Muscle of leg (tissue), 11 donors: Measurements from ENCODE around the gene SAMD8. TPM values are rescaled to one million over a fixed set of nuclear protein-coding genes. Genes with fewer than 3 reads are reported as not detected.
A peak's percentile ranks its signal among the peaks of the same experiment; 100 is the strongest.
"Not testable (repeated sequence)": the region's sequence is repeated elsewhere in the genome, so short reads cannot be mapped to it uniquely, and the experiment has no call there.

Source experiments
- DNase-seq: peaks from one replicate; pipeline ENCODE4 v3.0.0; 2013
- H3K27ac ChIP-seq: one replicate; pipeline ENCODE4 v1.5.1; 2013; ENCODE audit warnings: mild to moderate bottlenecking, low read length, control low read depth
- H3K27me3 ChIP-seq: one replicate; pipeline ENCODE4 v1.6.1; 2013; ENCODE audit warnings: low read length; ENCODE audit not compliant: control insufficient read depth, insufficient read depth
- H3K36me3 ChIP-seq: one replicate; pipeline ENCODE4 v1.6.1; 2013; ENCODE audit warnings: low read length; ENCODE audit not compliant: control insufficient read depth, insufficient read depth
- H3K4me1 ChIP-seq: one replicate; pipeline ENCODE4 v1.6.1; 2013; ENCODE audit warnings: low read length; ENCODE audit not compliant: control insufficient read depth, insufficient read depth
- H3K4me3 ChIP-seq: one replicate; pipeline ENCODE4 v1.5.1; 2013; ENCODE audit warnings: low read length, control low read depth
- H3K9me3 ChIP-seq: replicated peaks from 2 replicates; pipeline ENCODE4 v1.6.1; 2013; ENCODE audit warnings: low read depth, low read length; ENCODE audit not compliant: control insufficient read depth
- WGBS: methylation state at CpG from one replicate; pipeline ENCODE4 v1.1.5; 2013; ENCODE audit warnings: missing lambda C conversion rate; ENCODE audit not compliant: insufficient coverage; 5-methylcytosine and 5-hydroxymethylcytosine counted together
- polyA plus RNA-seq, 8 donors: library from polyadenylated mRNA; unstranded; fragments of 120-200 nt; gene quantifications; one replicate each; pipeline versions ENCODE4 v1.2.1 to v1.2.3, GENCODE V29; 2013; ENCODE audit warnings: inconsistent platforms in 1 of 8, low replicate concordance in 1 of 8; ENCODE audit not compliant: insufficient read length in 8 of 8, insufficient read depth in 1 of 8
- total RNA-seq: library from RNA; stranded (reverse); fragments of 120-200 nt; gene quantifications from one replicate; pipeline ENCODE4 v1.2.4, GENCODE V29; 2013

The SAMD8 gene
- total and polyA plus RNA-seq, 9 donors: 9.2 to 15.6 (median 11.3) TPM

DNA sequence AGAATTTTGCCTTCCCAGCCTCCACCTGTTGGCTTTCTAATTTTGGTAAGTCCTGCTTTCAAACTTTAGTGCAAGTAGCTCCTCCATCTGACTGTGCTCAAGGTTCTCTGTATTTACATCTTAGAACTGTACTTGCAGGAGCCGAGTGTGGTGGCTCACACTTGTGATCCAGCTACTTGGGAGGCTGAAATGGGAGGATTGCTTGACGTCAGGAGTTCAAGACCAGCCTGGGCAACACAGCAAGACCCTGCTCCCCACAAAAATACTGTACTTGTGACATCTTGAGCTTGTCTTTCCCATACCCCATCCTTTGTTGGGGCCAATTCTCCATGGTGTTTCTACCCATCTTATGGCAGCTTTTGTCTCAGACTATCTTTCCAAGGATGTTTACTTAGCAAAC is 94.5 kb downstream of the SAMD8 start:
- no CpG with 5 or more reads among the region's 2 CpGs for WGBS
- H3K4me3 ChIP-seq: no peak overlapping the region

DNA sequence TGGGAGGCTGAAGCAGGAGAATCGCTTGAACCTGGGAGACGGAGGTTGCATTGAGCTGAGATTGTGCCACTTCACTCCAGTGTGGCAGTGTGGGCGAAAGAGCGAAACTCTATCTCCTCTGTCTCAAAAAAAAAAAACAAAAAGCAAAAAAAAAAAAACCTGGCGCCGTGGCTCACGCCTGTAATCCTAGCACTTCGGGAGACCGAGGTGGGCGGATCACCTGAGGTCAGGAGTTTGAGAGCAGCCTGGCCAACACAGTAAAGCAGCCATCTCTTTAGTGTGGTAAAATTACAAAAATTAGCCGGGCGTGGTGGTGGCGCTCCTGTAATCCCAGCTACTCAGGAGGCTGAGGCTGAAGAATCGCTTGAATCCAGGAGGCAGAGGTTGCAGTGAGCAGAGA is 95.2 kb downstream of the SAMD8 start:
- WGBS: 67% methylated on average over 1 of the region's 14 CpGs
- H3K9me3 ChIP-seq, DNase-seq, H3K27me3 ChIP-seq, H3K4me3 ChIP-seq, H3K27ac ChIP-seq, H3K36me3 ChIP-seq: not testable (repeated sequence)
- H3K4me1 ChIP-seq: peaks cover 20% of the 10 kb centered on the region

More for the DNA sequence above, 94.5 kb downstream of the SAMD8 start:
- Histone ChIP-seq H3K27me3 (no peaks in the 10 kb centered on the region), H3K27ac (no peak overlapping the region), H3K9me3 (no peaks in the 10 kb centered on the region), H3K4me1 (peaks cover 19% of the 10 kb centered on the region), H3K36me3 (peaks cover 2% of the 10 kb centered on the region)
- DNase-seq: no peak

- Histone ChIP-seq H3K4me1 (peaks cover 21% of the 10 kb centered on the region), H3K27ac (no peak overlapping the region), H3K27me3 (no peaks in the 10 kb centered on the region), H3K36me3 (peaks cover 4% of the 10 kb centered on the region), H3K9me3 (no peaks in the 10 kb centered on the region), H3K4me3 (no peak overlapping the region)
- DNase-seq: no peak
- WGBS: 37% methylated on average over 7 of the region's 13 CpGs
Measured at GRCh38 chr10:75207079-75207856, 95.8 kb downstream of the SAMD8 start.

GRCh38 chr10:75207857-75208144 is 96.3 kb downstream of the SAMD8 start:
- DNase-seq: no peak
- no CpG with 5 or more reads among the region's 1 CpG for WGBS
- H3K9me3 ChIP-seq: no peaks in the 10 kb centered on the region
- peak overlapping the region; percentile 67 for H3K27ac ChIP-seq
- H3K4me3 ChIP-seq: no peak overlapping the region
- peaks cover 20% of the 10 kb centered on the region for H3K4me1 ChIP-seq
- H3K27me3 ChIP-seq: no peaks in the 10 kb centered on the region
- H3K36me3 ChIP-seq: peaks cover 8% of the 10 kb centered on the region

DNA sequence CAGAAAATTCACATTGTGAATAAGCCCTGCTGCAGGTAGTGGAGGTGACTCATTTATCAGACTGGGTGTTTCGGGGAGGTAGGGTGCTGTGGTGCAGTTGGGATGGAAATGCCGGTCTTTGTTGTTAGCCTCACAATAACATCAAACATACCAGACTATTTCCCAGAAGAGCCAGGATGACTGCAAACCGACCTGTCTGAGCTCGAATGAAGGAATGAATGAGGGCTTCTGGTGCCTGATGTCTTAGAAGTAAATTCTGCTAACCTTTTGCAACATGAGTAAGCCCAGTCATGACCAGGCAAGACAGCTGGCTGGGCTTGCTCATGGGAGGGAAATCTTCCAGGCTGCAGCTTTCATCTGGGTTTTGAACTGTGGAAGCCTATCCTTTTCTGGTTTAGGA is 96.7 kb downstream of the SAMD8 start:
- H3K27me3 ChIP-seq: no peaks in the 10 kb centered on the region
- no peak overlapping the region for H3K4me3 ChIP-seq
- peaks cover 17% of the 10 kb centered on the region for H3K4me1 ChIP-seq
- DNase-seq: peak; percentile 65
- no CpG with 5 or more reads among the region's 4 CpGs for WGBS
- peak overlapping the region; percentile 67 for H3K27ac ChIP-seq
- H3K36me3 ChIP-seq: peaks cover 10% of the 10 kb centered on the region
- H3K9me3 ChIP-seq: no peaks in the 10 kb centered on the region

GRCh38 chr10:75209086-75209920 is 97.8 kb downstream of the SAMD8 start:
- no peak for DNase-seq
- H3K4me3 ChIP-seq: peak overlapping the region; percentile 81
- H3K4me1 ChIP-seq: peaks cover 17% of the 10 kb centered on the region
- H3K9me3 ChIP-seq: no peaks in the 10 kb centered on the region
- H3K27ac ChIP-seq: peak overlapping the region; percentile 99
- H3K27me3 ChIP-seq: no peaks in the 10 kb centered on the region
- H3K36me3 ChIP-seq: peaks cover 14% of the 10 kb centered on the region
- 100% methylated on average over 1 of the region's 16 CpGs for WGBS

- Histone ChIP-seq H3K9me3 (no peaks in the 10 kb centered on the region), H3K4me3 (peak overlapping the region; percentile 81), H3K27me3 (no peaks in the 10 kb centered on the region), H3K4me1 (peaks cover 17% of the 10 kb centered on the region), H3K27ac (peak overlapping the region; percentile 99), H3K36me3 (peaks cover 20% of the 10 kb centered on the region)
- peak; percentile 93 for DNase-seq
- WGBS: 0% methylated on average over 12 of the region's 19 CpGs
Measured at GRCh38 chr10:75209921-75210281, 98.4 kb downstream of the SAMD8 start.

- H3K36me3 ChIP-seq: peaks cover 25% of the 10 kb centered on the region
- peak within 1 kb of the TSS; percentile 81 for H3K4me3 ChIP-seq
- peaks cover 17% of the 10 kb centered on the region for H3K4me1 ChIP-seq
- peak within 1 kb of the TSS; percentile 99 for H3K27ac ChIP-seq
- no peaks in the 10 kb centered on the region for H3K27me3 ChIP-seq
- under 1% methylated on average over 79 of the region's 80 CpGs for WGBS
- DNase-seq: peak; percentile 95
- H3K9me3 ChIP-seq: no peaks in the 10 kb centered on the region
Measured at GRCh38 chr10:75210282-75211006, 99.0 kb downstream of the SAMD8 start, which contains the start of gene VDAC2. Gene VDAC2 (plus strand): TSS chr10:75210796. CDS start chr10:75211159, 363 bp downstream.

DNA sequence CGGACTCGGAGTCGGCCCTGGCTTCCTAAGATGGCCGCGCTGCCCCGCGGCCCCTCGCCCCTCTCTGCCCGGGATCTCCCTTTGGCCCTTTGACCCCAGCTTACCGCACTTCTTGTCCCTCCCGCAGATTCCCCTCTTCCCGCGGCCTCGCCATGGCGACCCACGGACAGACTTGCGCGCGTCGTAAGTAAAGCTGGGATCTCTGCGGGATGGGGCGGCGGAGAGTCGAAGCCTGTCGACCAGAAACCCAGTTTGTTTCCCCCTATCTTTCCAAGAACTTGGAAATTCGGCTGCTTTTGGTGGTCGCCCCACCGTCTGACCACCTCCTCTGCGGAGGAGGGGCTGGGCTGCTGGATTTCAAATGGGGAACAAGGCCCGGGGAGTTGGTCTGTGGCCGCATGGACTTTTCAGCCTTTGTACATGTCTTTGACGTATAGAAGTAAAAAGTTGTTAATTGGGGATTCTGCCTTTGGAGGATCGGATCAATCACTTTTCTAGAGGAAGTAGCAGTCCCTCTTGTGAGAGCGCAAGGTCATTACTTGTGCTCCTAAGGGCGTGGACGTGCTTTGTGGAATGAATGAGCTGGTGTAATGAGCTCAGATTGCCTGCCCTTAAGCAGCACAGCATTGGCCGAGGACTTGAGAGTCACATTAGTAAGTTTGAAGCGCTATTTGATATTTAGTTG is 99.7 kb downstream of the SAMD8 start:
- peaks cover 17% of the 10 kb centered on the region for H3K4me1 ChIP-seq
- H3K27ac ChIP-seq: peak overlapping the region; percentile 99
- peak overlapping the region; percentile 81 for H3K4me3 ChIP-seq
- WGBS: 0% methylated on average over 22 of the region's 38 CpGs
- peaks cover 31% of the 10 kb centered on the region for H3K36me3 ChIP-seq
- DNase-seq: peak; percentile 54
- no peaks in the 10 kb centered on the region for H3K9me3 ChIP-seq
- no peaks in the 10 kb centered on the region for H3K27me3 ChIP-seq
